ENCODE results near the gene CAPG.

Gene CAPG

GRCh38 chr2:85356186-85356585 lies 54.0 kb downstream of the CAPG start:
- DNase-seq (ENCODE audit: low read depth) = no peak

- DNase-seq (ENCODE audit: low read depth) = no peak
Observed at GRCh38 chr2:85355521-85355920, 54.6 kb downstream of the CAPG start.

GRCh38 chr2:85355073-85355410 lies 55.1 kb downstream of the CAPG start:
- DNase-seq (ENCODE audit: low read depth) = no peak

- peak; percentile 94 for DNase-seq (ENCODE audit: low read depth)
Observed at GRCh38 chr2:85354286-85355072, 55.7 kb downstream of the CAPG start, which contains the start of the genes ELMOD3 and RETSAT. Gene ELMOD3 (plus strand): TSS chr2:85354769. CDS start chr2:85357199, 2,430 bp downstream. Gene RETSAT (minus strand): TSS chr2:85354528. CDS start chr2:85354507, 21 bp downstream.

- peak; percentile 1 for DNase-seq (ENCODE audit: low read depth)
Observed at GRCh38 chr2:85353876-85354285, 56.3 kb downstream of the CAPG start.

- DNase-seq (ENCODE audit: low read depth) = no peak
Observed at GRCh38 chr2:85347599-85347998, 62.6 kb downstream of the CAPG start.
